Endothelial cell (in vitro differentiated cells): Measurements from ENCODE around the gene POLQ. TPM values are rescaled to one million over a fixed set of nuclear protein-coding genes. Genes with fewer than 3 reads are reported as not detected.

Source experiments
- DNase-seq: peaks from one replicate; pipeline ENCODE4 v3.0.0; 2021; ENCODE audit warnings: low spot score
- H3K27ac Mint-ChIP-seq: one replicate; pipeline ENCODE4 v1.8.0; 2021; ENCODE audit warnings: mixed read lengths, inconsistent platforms; ENCODE audit not compliant: unreplicated experiment
- H3K27me3 Mint-ChIP-seq: one replicate; pipeline ENCODE4 v1.8.0; 2021; ENCODE audit warnings: mild to moderate bottlenecking, moderate library complexity, mixed read lengths, inconsistent platforms; ENCODE audit not compliant: unreplicated experiment
- H3K36me3 Mint-ChIP-seq: one replicate; pipeline ENCODE4 v1.8.0; 2021; ENCODE audit warnings: mild to moderate bottlenecking, low read depth, mixed read lengths, inconsistent platforms; ENCODE audit not compliant: unreplicated experiment
- H3K4me1 Mint-ChIP-seq: one replicate; pipeline ENCODE4 v1.8.0; 2021; ENCODE audit warnings: mild to moderate bottlenecking, mixed read lengths, inconsistent platforms; ENCODE audit not compliant: unreplicated experiment
- H3K4me3 Mint-ChIP-seq: one replicate; pipeline ENCODE4 v1.8.0; 2021; ENCODE audit warnings: mild to moderate bottlenecking, mixed read lengths, inconsistent platforms; ENCODE audit not compliant: unreplicated experiment
- H3K9me3 Mint-ChIP-seq: one replicate; pipeline ENCODE4 v1.8.0; 2021; ENCODE audit warnings: mixed read lengths, inconsistent platforms; ENCODE audit not compliant: unreplicated experiment
- CTCF ChIP-seq: fragments of 200-600 bp; sonication (generic); IDR thresholded peaks from one replicate; pipeline ENCODE4 v1.5.0; 2021; ENCODE audit warnings: antibody characterized with exemption; ENCODE audit not compliant: unreplicated experiment
- total RNA-seq: library from RNA; stranded (reverse); fragmentation: NEBNext Ultra II Directional; extraction: Animal tissue kit (Norgen Biotek cat#: 25700); gene quantifications from one replicate; pipeline ENCODE4 v1.2.1, GENCODE V29; 2021; ENCODE audit not compliant: unreplicated experiment

The POLQ gene
- total RNA-seq, 1 donor from 2014 or later, result 2.1 TPM

GRCh38 chr3:121496786-121497185 is 49.0 kb downstream of the POLQ start:
- no peaks in the 10 kb centered on the region for H3K27me3 Mint-ChIP-seq
- no peaks in the 10 kb centered on the region for H3K36me3 Mint-ChIP-seq
- H3K4me3 Mint-ChIP-seq, result no peak overlapping the region
- H3K27ac Mint-ChIP-seq, result no peak overlapping the region
- H3K9me3 Mint-ChIP-seq, result no peaks in the 10 kb centered on the region
- H3K4me1 Mint-ChIP-seq, result no peaks in the 10 kb centered on the region
- no peak for TF ChIP-seq CTCF
- no peak for DNase-seq

DNA sequence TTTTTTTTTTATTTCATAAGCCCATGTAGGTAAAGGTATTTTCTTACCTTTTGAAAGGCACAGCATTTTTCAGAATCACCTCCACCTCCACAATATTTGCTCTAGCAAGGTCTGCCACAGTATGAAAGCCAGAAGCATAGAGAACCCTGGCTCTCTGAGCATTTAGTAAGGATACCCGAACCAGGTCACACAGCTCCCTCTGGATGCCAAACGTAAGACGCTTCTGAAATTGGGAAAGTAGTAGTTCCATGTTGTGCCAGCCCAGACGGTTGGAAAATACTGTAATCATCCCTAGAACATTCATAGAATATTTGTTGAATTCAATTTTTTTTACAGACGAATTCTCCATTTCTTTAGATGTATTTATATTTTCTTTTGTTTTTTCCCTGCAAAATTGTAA is 52.4 kb downstream of the POLQ start:
- Mint-ChIP-seq H3K27me3 (no peaks in the 10 kb centered on the region), H3K4me3 (no peak overlapping the region), H3K9me3 (no peaks in the 10 kb centered on the region), H3K36me3 (no peaks in the 10 kb centered on the region), H3K4me1 (no peaks in the 10 kb centered on the region), H3K27ac (no peak overlapping the region)
- DNase-seq, result no peak
- no peak for TF ChIP-seq CTCF

DNA sequence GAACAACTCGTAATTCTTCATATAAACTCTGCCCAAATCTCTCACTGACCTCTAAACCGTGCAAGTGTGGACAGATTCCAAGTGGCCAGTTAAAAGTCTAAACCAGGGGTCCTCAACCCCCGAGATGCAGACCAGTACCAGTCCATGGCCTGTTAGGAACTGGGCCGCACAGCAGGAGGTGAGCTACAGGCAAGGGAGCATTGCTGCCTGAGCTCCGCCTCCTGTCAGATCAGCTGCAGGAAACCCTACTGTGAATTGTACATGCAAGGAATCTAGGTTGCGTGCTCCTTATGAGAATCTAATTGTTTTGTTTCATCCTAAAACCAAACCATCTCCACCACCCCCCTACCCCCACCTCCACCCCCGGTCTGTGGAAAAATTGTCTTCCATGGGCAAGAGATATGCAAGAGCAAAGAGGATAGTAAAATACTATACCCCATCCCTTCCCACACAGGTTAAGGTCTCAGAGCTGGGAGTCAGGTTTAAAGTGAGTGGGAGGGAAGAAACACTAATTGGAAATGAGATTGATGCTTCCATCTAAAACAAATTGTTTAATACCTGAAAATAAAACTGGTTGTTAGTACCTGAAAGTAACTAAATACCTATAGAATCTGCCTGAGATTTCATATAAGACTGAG is 54.0 kb downstream of the POLQ start:
- no peak for DNase-seq
- H3K4me3 Mint-ChIP-seq, result no peak overlapping the region
- no peaks in the 10 kb centered on the region for H3K36me3 Mint-ChIP-seq
- H3K27ac Mint-ChIP-seq, result no peak overlapping the region
- H3K4me1 Mint-ChIP-seq, result no peaks in the 10 kb centered on the region
- no peaks in the 10 kb centered on the region for H3K27me3 Mint-ChIP-seq
- no peak for TF ChIP-seq CTCF
- no peaks in the 10 kb centered on the region for H3K9me3 Mint-ChIP-seq

DNA sequence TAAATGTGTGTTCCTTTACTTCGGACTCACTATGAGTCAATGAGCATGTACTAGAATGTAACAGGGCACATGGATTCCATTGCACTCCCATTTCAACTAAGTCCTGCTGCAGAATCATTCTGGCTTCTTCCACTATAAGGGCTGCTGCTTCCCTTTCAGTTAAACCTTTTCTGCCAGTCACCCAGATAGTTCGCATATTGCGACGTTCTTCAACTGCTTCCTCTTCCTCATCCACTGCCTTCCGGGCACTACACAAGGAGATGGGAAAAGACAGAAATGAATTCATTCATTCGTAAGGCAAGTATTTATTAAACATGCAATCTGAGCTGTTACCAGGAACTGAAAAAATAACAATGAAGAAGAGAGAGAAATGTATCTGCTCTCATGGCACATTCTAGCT is 55.6 kb downstream of the POLQ start:
- Mint-ChIP-seq H3K9me3 (no peaks in the 10 kb centered on the region), H3K4me1 (no peaks in the 10 kb centered on the region), H3K27ac (peak overlapping the region; percentile 48), H3K27me3 (peaks cover 1% of the 10 kb centered on the region), H3K4me3 (no peak overlapping the region), H3K36me3 (no peaks in the 10 kb centered on the region)
- DNase-seq, result no peak
- no peak for TF ChIP-seq CTCF

DNA sequence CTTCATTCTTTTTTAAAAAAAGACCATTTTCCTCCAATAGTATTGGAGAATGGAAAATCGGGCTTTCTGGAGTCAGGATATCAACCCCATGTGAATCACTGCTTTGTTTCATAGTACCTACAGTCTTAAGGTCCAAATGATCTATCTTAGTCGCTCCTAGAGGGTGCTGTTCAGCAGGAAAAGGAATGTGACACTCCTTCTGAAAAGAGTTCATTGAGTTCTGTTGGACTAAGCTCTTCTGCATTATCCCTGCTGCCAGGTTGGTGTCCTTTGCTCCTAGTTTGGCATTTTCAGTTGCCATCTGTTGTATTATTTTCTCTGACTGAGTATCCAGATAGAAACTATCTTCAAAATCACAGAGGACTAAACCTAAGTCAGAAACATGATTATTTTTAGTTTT is 57.2 kb downstream of the POLQ start:
- Mint-ChIP-seq H3K4me3 (no peak overlapping the region), H3K36me3 (no peaks in the 10 kb centered on the region), H3K27me3 (peaks cover 1% of the 10 kb centered on the region), H3K27ac (no peak overlapping the region), H3K4me1 (no peaks in the 10 kb centered on the region), H3K9me3 (no peaks in the 10 kb centered on the region)
- DNase-seq, result no peak
- TF ChIP-seq CTCF, result no peak
